ENCODE results near the gene C6orf120. TPM values are rescaled to one million over a fixed set of nuclear protein-coding genes. Genes with fewer than 3 reads are reported as not detected.
A peak's percentile ranks its signal among the peaks of the same experiment; 100 is the strongest.

Gene C6orf120
- total RNA-seq, 1 donor, result 57.1 TPM

DNA sequence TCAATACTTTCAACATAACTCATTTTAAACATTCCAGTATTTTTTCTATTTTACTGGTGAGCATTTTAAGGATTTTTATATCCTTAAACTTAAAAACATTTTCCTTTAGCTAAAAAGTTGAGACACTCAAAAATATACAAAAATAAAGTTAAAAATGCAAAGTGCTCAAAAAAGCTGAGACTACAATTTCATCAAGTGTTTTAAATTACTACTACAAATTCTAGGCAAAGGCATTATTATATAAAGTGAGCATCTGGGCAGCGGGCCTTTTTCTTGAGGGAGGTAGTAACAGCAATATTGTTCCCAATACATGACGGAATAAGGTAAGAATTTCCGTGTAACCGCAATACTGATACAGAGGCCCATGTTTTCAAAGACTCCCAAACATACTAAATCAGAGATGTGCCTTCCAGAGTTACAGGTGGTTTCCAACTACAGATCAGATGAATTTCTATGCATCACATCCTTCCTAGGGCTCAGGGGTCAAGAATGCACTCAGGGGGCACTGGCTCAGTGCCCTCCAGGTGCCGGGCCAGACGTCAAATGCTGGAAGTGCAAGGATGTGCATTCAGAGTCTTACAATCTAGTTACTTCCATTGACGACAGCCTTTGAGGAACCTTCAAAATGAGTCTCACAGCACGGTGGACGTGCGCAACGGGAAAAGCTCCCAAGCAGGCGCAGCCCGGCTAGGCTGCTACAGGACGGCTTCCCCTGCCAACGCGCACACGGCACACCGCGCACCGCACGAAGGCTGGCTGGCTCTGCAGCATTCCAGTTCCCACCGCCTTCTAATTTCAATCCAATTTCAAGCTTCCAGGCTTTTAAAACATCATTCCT lies 20.7 kb downstream of the C6orf120 start:
- H3K4me3 ChIP-seq (ENCODE audit: low read depth, low read length), result peak overlapping the region; percentile 75
- DNase-seq (ENCODE audit: low read depth), result peak; percentile 81
- TF ChIP-seq, protein P1, sequence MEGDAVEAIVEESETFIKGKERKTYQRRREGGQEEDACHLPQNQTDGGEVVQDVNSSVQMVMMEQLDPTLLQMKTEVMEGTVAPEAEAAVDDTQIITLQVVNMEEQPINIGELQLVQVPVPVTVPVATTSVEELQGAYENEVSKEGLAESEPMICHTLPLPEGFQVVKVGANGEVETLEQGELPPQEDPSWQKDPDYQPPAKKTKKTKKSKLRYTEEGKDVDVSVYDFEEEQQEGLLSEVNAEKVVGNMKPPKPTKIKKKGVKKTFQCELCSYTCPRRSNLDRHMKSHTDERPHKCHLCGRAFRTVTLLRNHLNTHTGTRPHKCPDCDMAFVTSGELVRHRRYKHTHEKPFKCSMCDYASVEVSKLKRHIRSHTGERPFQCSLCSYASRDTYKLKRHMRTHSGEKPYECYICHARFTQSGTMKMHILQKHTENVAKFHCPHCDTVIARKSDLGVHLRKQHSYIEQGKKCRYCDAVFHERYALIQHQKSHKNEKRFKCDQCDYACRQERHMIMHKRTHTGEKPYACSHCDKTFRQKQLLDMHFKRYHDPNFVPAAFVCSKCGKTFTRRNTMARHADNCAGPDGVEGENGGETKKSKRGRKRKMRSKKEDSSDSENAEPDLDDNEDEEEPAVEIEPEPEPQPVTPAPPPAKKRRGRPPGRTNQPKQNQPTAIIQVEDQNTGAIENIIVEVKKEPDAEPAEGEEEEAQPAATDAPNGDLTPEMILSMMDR (IDR thresholded peaks at IDR 0.05; ENCODE audit: insufficient read depth, low read length), result no peak

DNA sequence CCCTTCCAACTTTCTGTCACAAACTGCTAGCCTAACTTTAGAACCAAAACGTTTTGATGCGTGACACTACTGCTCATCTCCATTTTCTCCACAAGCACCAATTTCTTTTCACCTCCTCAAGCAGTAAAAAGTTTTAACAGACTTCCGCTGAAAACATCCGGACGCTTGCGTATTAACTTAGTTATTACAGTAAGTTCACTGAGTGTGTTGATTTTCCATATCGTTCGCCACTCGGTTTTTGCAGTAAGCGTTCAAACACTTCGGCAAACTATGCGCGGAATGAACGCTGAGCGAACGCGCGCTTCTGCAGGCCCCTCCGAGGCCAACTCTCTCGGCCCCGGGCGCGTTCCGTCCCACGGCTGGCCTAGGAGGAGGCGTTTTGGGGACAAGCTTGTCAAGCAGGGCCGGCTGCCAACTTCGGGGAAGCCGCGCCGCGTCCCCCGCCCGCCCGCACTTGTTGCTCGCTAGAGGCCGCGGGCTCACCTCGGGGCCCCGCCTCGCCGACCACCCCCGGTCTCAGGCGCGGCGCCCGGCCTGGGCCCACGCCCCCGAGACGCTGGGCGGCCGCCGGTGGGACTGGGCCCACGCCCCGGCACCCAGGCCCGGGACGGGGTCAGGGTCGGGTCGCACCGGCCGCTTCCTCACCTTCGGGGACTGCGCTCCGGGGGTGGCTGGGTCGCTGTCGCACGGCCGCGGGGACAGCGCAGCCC lies 21.4 kb downstream of the C6orf120 start:
- DNase-seq (ENCODE audit: low read depth), result peak; percentile 75
- H3K4me3 ChIP-seq (ENCODE audit: low read depth, low read length), result peak overlapping the region; percentile 75
- TF ChIP-seq, protein P1 (IDR thresholded peaks at IDR 0.05; ENCODE audit: insufficient read depth, low read length), result no peak

DNA sequence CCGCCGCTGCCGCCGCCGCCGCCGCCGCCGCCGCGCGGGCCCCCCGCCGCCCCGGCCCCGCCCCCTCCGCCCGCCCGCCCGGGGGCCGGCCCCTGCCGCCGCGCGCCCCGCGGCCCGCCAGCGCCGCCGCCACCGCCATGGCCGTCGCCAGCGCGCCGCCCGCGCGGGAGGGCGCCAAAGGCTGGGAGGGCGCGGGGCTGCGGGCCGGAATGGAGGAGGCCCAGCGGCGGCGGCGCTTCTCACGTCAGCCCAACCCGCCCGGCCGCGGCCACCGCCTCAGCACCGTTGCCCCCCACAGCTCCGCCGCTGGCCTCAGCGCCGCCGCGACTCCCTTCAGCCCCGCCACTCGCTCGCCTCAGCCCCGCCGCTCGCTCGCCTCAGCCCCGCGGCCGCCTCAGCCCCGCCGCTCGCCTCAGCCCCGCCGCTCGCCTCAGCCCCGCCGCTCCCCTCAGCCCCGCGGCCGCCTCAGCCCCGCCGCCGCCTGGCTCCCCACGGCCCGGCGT lies 22.1 kb downstream of the C6orf120 start:
- H3K4me3 ChIP-seq (ENCODE audit: low read depth, low read length), result peak overlapping the region; percentile 64
- TF ChIP-seq, protein P1 (IDR thresholded peaks at IDR 0.05; ENCODE audit: insufficient read depth, low read length), result no peak
- DNase-seq (ENCODE audit: low read depth), result no peak

DNA sequence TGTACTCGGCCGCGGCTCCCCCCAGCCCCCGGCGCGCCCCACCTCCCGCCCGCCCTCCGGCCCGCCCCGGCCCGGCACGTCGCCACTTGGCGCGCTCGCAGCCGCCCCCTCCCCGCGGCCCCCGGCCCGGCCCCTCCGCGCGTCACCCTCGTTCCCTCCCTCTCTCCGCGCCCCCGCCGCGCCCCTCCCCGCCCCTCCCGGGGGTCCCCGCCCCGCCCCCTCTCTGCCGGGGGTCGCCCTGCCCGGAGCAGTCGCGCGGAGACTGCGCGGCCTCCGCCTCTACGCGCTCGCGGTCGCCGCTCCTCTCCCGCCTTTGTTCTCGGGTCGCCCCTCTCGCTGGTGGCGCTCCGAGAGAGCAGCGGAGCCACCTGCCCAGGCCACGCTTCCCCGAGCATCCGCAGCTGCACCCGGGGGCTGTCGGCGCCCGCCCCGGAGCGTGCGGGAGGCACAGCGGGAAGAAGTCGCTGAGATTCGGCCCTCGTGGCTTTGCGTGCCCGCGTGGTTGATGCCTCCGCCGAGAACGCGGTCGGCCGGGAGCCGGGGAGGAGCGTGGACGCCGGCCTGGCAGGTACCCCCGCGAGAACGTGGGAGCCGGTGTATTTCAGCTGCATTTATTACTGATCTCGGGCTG lies 22.7 kb downstream of the C6orf120 start, which contains the start of gene PHF10:
TSS of gene PHF10 (minus strand) at position 7 of the 631 bp plus-strand sequence. CDS start 569 bp downstream, outside the sequence.
- peak; percentile 18 for DNase-seq (ENCODE audit: low read depth)
- H3K4me3 ChIP-seq (ENCODE audit: low read depth, low read length), result peak within 1 kb of the TSS; percentile 75
- TF ChIP-seq, protein P1 (IDR thresholded peaks at IDR 0.05; ENCODE audit: insufficient read depth, low read length), result no peak

DNA sequence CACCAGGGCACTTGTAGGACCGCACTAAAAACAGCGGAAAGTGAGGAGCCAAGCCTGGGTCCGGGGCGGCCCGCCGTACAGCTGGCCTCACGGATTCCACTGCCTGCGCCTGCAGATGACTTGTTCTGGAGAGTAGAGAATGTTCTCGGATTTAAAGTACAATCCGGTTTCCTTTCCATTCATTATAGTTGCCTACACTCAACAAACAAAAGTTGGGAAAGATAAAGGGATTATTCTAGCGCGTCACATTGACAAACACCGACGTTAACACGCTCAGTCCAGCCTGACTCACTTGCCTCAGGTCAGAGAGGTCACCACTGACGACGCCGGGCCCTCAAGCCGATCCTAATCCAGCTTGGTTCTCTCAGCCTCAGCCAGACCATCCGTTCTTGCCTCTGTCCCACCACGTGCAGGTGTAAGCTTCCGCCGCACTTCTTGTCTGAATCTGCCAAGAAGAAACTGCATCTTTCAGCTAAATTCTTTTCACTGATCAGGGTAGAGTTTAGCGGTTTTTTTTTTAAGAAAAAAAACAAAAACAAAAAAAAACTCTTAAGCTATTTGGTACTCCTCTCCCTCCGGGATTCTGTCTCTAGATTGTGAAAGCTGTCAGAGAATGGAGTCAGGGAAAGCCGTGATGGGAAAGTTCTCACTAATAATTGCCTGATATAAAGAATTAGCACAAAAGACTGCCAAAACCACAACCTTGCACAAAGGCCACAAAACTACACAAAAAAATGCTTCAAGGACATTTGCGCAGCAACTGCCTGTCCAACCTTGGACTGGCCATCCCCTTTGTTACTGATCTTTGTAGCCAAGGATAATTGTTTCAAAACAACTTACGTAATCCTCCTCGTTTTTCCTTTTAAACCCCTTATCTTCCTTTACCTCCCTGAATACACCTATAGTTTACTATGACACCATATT lies 23.5 kb downstream of the C6orf120 start:
- H3K4me3 ChIP-seq (ENCODE audit: low read depth, low read length), result peak overlapping the region; percentile 64
- DNase-seq (ENCODE audit: low read depth), result peak; percentile 70
- TF ChIP-seq, protein P1 (IDR thresholded peaks at IDR 0.05; ENCODE audit: insufficient read depth, low read length), result no peak

DNA sequence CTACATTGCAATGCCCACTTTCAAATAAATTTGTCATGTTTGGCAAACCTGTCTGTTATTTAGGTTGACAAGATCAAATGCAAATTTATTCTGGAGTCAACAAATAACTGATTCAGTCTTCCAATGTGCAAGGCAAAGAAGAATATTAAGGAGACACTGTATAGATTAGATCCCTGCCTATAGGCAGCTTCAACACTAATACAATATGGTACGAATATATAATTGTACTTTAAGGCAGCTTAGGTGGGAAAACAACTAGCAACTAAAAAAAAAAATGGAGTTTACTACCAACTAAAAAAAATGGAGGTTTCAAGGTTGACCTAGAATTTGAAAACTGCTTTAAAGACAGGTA lies 24.1 kb downstream of the C6orf120 start:
- TF ChIP-seq, protein P1 (IDR thresholded peaks at IDR 0.05; ENCODE audit: insufficient read depth, low read length), result no peak
- no peak for DNase-seq (ENCODE audit: low read depth)
- no peak overlapping the region for H3K4me3 ChIP-seq (ENCODE audit: low read depth, low read length)
